PC-3 (cell line): ENCODE results near the gene HRH3.

Experiments
- EZH2 ChIP-seq: fragments of 300-600 bp; sonication (generic); IDR thresholded peaks from one replicate; pipeline ENCODE4 v1.6.1; 2017; ENCODE audit warnings: antibody characterized with exemption, mild to moderate bottlenecking, low read length; ENCODE audit not compliant: unreplicated experiment
- EZH2phosphoT487 ChIP-seq: fragments of 300-600 bp; sonication (generic); IDR thresholded peaks from 2 replicates; pipeline ENCODE4 v1.6.1; 2018; ENCODE audit warnings: mild to moderate bottlenecking, antibody characterized with exemption, low read length, borderline replicate concordance
- TF ChIP-seq, protein P1 (sequence below): fragments of 300-600 bp; sonication (generic); conservative IDR thresholded peaks from 2 replicates; pipeline ENCODE4 v1.5.1; 2017; ENCODE audit warnings: antibody characterized with exemption, low read depth, mild to moderate bottlenecking, low read length

- TF ChIP-seq, protein P1, sequence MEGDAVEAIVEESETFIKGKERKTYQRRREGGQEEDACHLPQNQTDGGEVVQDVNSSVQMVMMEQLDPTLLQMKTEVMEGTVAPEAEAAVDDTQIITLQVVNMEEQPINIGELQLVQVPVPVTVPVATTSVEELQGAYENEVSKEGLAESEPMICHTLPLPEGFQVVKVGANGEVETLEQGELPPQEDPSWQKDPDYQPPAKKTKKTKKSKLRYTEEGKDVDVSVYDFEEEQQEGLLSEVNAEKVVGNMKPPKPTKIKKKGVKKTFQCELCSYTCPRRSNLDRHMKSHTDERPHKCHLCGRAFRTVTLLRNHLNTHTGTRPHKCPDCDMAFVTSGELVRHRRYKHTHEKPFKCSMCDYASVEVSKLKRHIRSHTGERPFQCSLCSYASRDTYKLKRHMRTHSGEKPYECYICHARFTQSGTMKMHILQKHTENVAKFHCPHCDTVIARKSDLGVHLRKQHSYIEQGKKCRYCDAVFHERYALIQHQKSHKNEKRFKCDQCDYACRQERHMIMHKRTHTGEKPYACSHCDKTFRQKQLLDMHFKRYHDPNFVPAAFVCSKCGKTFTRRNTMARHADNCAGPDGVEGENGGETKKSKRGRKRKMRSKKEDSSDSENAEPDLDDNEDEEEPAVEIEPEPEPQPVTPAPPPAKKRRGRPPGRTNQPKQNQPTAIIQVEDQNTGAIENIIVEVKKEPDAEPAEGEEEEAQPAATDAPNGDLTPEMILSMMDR = no peak
- TF ChIP-seq EZH2 = no peak
- no peak for TF ChIP-seq EZH2phosphoT487
These were observed 46.8 kb upstream of the HRH3 start for GRCh38 chr20:62266851-62267250.
